ENCODE data around the gene RAB1A. TPM values are rescaled to one million over a fixed set of nuclear protein-coding genes. Genes with fewer than 3 reads are reported as not detected.
A peak's percentile ranks its signal among the peaks of the same experiment; 100 is the strongest.

Gene RAB1A
- total and polyA plus RNA-seq, 9 of the 15 experiments (the other 6 are each of a cell fraction or from before 2014, with no cell fraction given) = 43.8 to 163 (median 67.7) TPM

- TF ChIP-seq E2F6 (IDR thresholded peaks at IDR 0.05; ENCODE audit: borderline replicate concordance in 1 of 2, extremely low read depth in 1 of 2, insufficient read depth in 1 of 2, insufficient read length in 1 of 2, low read depth in 1 of 2, low read length in 1 of 2, poor library complexity in 1 of 2, severe bottlenecking in 1 of 2) = peak in 1 of 2 experiments; percentile 76
- TF ChIP-seq NCOA6 (IDR thresholded peaks at IDR 0.05) = no peak
- TF ChIP-seq ARID1B (IDR thresholded peaks at IDR 0.05) = peak; percentile 94
- 0 out of 2 replicates have a peak, but pooled peaks have one; percentile 19 for TF ChIP-seq ZNF449 (CRISPR knock-in tag; IDR thresholded peaks at IDR 0.05)
- no peak for TF ChIP-seq ETV5 (CRISPR knock-in tag; IDR thresholded peaks at IDR 0.05; ENCODE audit: low read depth)
- 0 out of 4 replicates have a peak, but pooled peaks of 1 of the 2 experiments have one; percentile 10 for TF ChIP-seq SRF (CRISPR knock-in tag; IDR thresholded peaks at IDR 0.05)
- TF ChIP-seq STAT6 (CRISPR knock-in tag; IDR thresholded peaks at IDR 0.05) = no peak
- no peak for TF ChIP-seq ARID2 (IDR thresholded peaks at IDR 0.05)
- TF ChIP-seq SMARCC2 (IDR thresholded peaks at IDR 0.05; ENCODE audit: low read depth) = peak; percentile 30; the same call in 1 of the 2 replicates
- peak; percentile 73 for TF ChIP-seq RBM25 (IDR thresholded peaks at IDR 0.05; ENCODE audit: low read depth, low read length, severe bottlenecking)
- TF ChIP-seq HDAC2 (IDR thresholded peaks at IDR 0.05) = peak; percentile 81
- TF ChIP-seq CCNT2 (IDR thresholded peaks at IDR 0.05; ENCODE audit: borderline replicate concordance, extremely low read depth, insufficient read length, low read depth, low read length) = peak; percentile 86
- TF ChIP-seq, protein P1, sequence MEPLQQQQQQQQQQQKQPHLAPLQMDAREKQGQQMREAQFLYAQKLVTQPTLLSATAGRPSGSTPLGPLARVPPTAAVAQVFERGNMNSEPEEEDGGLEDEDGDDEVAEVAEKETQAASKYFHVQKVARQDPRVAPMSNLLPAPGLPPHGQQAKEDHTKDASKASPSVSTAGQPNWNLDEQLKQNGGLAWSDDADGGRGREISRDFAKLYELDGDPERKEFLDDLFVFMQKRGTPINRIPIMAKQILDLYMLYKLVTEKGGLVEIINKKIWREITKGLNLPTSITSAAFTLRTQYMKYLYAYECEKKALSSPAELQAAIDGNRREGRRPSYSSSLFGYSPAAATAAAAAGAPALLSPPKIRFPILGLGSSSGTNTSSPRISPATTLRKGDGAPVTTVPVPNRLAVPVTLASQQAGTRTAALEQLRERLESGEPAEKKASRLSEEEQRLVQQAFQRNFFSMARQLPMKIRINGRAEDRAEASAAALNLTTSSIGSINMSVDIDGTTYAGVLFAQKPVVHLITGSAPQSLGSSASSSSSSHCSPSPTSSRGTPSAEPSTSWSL (CRISPR knock-in tag; IDR thresholded peaks at IDR 0.05; ENCODE audit: borderline replicate concordance) = peak; percentile 65; the same call in 1 of the 2 replicates
- no peak for TF ChIP-seq KHSRP (IDR thresholded peaks at IDR 0.05)
- no peak for TF ChIP-seq NFE2 (IDR thresholded peaks at IDR 0.05; ENCODE audit: low read depth)
- peak; percentile 61; the same call in 1 of the 2 replicates for TF ChIP-seq BRD4 (IDR thresholded peaks at IDR 0.05)
- TF ChIP-seq ZKSCAN8 (CRISPR knock-in tag; IDR thresholded peaks at IDR 0.05) = no peak
- TF ChIP-seq NFATC3 (IDR thresholded peaks at IDR 0.05) = no peak
These were observed 73.5 kb downstream of the RAB1A start, which contains the start of gene CEP68 (continued) for GRCh38 chr2:65056215-65057053.

All from K562 (cell line).